ENCODE data around the gene C12orf57.

C12orf57 gene

GRCh38 chr12:6962285-6963015 lies 18.6 kb downstream of the C12orf57 start:
- peak overlapping the region; percentile 76 for H3K4me3 ChIP-seq (ENCODE audit: low read depth, low read length)
- DNase-seq (ENCODE audit: low read depth) = no peak
- TF ChIP-seq, protein P1, sequence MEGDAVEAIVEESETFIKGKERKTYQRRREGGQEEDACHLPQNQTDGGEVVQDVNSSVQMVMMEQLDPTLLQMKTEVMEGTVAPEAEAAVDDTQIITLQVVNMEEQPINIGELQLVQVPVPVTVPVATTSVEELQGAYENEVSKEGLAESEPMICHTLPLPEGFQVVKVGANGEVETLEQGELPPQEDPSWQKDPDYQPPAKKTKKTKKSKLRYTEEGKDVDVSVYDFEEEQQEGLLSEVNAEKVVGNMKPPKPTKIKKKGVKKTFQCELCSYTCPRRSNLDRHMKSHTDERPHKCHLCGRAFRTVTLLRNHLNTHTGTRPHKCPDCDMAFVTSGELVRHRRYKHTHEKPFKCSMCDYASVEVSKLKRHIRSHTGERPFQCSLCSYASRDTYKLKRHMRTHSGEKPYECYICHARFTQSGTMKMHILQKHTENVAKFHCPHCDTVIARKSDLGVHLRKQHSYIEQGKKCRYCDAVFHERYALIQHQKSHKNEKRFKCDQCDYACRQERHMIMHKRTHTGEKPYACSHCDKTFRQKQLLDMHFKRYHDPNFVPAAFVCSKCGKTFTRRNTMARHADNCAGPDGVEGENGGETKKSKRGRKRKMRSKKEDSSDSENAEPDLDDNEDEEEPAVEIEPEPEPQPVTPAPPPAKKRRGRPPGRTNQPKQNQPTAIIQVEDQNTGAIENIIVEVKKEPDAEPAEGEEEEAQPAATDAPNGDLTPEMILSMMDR (IDR thresholded peaks at IDR 0.05; ENCODE audit: insufficient read depth, low read depth, low read length, missing control alignments) = no peak

DNA sequence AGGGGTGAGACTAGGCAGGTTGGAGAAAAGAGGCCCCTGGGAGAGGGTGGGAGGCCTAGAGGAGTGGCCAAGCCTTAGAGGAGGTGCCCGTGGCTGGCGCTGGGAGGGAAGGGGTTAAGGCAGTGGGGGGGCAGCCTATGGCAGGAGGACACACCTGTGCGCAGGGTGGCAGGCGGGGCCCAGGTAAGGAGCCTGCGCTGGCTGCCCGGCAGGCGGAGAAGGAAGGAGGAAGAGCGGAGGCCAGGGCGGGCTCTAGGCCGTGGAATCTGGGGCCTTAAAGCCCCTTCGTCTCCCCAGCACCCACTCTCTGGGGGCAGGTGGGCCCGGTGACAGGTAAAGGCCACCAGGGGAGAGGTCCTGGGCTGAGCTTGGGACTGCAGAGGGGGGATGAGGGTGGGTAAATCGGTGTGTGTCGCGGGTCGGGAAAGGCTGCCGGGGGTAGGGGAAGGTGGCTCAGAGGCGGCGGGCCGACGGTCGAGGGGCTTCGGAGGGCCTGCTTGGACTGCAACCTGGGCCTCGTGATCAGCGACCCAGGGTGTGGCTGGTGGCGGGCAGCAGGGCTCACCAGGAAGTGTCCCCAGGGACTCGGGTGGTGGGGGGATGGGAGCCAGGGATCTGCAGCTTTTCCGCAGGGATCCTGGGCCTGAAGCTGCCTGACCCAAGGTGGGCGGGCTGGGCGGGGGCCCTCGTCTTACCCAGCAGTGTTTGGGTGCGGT lies 19.4 kb downstream of the C12orf57 start:
- DNase-seq (ENCODE audit: low read depth) = no peak
- H3K4me3 ChIP-seq (ENCODE audit: low read depth, low read length) = no peak overlapping the region
- TF ChIP-seq, protein P1 (IDR thresholded peaks at IDR 0.05; ENCODE audit: insufficient read depth, low read depth, low read length, missing control alignments) = no peak

DNA sequence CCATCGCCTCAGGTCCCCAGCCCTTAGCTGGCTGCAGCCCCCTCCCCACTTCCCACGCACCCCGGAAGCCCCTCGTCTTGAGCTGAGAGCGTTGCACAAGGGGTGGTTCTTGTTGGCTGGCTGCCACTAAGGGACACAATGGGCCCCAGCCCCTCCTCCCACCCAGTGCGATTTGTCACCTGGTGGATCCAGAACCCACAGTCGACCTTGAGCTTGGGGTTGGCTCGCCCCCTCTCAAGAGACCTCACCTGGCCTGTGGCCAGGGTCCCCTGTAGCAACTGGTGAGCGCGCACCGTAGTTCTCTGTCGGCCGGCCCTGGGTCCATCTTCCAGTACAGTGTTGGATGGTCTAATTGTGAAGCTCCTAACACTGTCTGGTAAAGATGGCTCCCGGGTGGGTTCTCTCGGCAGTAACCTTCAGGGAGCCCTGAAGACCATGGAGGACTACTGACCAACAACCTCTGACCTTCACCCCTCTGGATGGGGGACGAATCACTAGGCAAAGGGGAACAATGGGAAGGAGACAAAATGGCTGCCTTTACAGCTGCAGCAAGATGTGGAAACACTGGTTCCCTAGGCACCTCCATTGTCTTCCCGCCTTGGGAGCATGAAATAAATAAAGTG lies 20.1 kb downstream of the C12orf57 start:
- TF ChIP-seq, protein P1 (IDR thresholded peaks at IDR 0.05; ENCODE audit: insufficient read depth, low read depth, low read length, missing control alignments) = no peak
- H3K4me3 ChIP-seq (ENCODE audit: low read depth, low read length) = no peak overlapping the region
- no peak for DNase-seq (ENCODE audit: low read depth)

- TF ChIP-seq, protein P1 (IDR thresholded peaks at IDR 0.05; ENCODE audit: insufficient read depth, low read depth, low read length, missing control alignments) = no peak
- no peak for DNase-seq (ENCODE audit: low read depth)
- no peak overlapping the region for H3K4me3 ChIP-seq (ENCODE audit: low read depth, low read length)
These were observed 20.8 kb downstream of the C12orf57 start for GRCh38 chr12:6964605-6965025.

- no peak overlapping the region for H3K4me3 ChIP-seq (ENCODE audit: low read depth, low read length)
- peak; percentile 94 for DNase-seq (ENCODE audit: low read depth)
- TF ChIP-seq, protein P1 (IDR thresholded peaks at IDR 0.05; ENCODE audit: insufficient read depth, low read depth, low read length, missing control alignments) = peak; percentile 92
These were observed 21.3 kb downstream of the C12orf57 start for GRCh38 chr12:6965026-6965661.

DNA sequence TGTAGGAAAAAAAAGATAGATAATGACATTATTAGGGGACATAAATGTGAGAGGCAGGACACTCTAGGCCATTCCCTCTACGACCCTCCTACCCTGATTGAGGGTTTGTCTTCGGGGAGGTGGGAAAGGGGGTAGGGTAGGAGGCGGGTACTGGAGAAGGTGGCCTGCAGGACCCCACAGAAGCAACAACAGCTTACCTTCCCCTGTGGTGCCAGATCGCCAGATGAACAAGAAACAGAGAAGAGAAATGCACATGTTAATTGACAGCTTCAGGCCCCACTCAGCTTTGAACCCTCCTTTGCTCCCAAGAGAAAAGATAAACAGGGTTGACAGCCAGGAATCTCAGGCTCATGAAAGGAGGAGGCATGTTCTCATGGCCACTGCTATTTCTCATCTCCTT lies 21.9 kb downstream of the C12orf57 start:
- peak; percentile 1 for DNase-seq (ENCODE audit: low read depth)
- no peak overlapping the region for H3K4me3 ChIP-seq (ENCODE audit: low read depth, low read length)
- TF ChIP-seq, protein P1 (IDR thresholded peaks at IDR 0.05; ENCODE audit: insufficient read depth, low read depth, low read length, missing control alignments) = no peak
